H1 (cell line): ENCODE measurements around the gene CES4A. TPM values are rescaled to one million over a fixed set of nuclear protein-coding genes. Genes with fewer than 3 reads are reported as not detected.
A peak's percentile ranks its signal among the peaks of the same experiment; 100 is the strongest.

Experiments used
- CTCF ChIA-PET: fragments of 300-600 bp; sonication (Branson Sonifier 250); formaldehyde crosslinking; loops from one replicate; lab custom pipeline; 2021; ENCODE audit not compliant: partially characterized antibody; lab: Charles Lee
- POLR2A ChIA-PET: fragments of 300-600 bp; sonication (Branson Sonifier 250); formaldehyde crosslinking; loops from one replicate; lab custom pipeline; 2021; ENCODE audit warnings: inconsistent platforms; ENCODE audit not compliant: partially characterized antibody; lab: Charles Lee
- DNase-seq, 2 experiments: peaks; one replicate each; pipeline versions ENCODE4 v3.0.0 to v3.0.0-alpha.2; 2010 to 2022; ENCODE audit warnings: low spot score in 2 of 2, low read depth in 1 of 2, mixed read lengths in 1 of 2
- FAIRE-seq: peaks from 2 replicates; lab custom pipeline; 2011; peaks lifted over from hg19 to GRCh38; lab: Jason Lieb, UNC
- H2AFZ ChIP-seq: 2 replicates; pipeline ENCODE4 v1.8.1; 2012; ENCODE audit warnings: low read length, inconsistent platforms
- H2AK5ac ChIP-seq: 2 replicates; pipeline ENCODE4 v1.6.1; 2013; ENCODE audit warnings: low read depth, low read length
- H2BK120ac ChIP-seq: replicated peaks from 2 replicates; pipeline ENCODE3; 2013; ENCODE audit warnings: low read depth, low read length, inconsistent platforms
- H2BK12ac ChIP-seq: 2 replicates; pipeline ENCODE4 v1.6.1; 2013; ENCODE audit warnings: low read depth, low read length
- H2BK15ac ChIP-seq: 2 replicates; pipeline ENCODE4 v1.6.1; 2013; ENCODE audit warnings: low read length
- H2BK20ac ChIP-seq: 2 replicates; pipeline ENCODE4 v1.6.1; 2013; ENCODE audit warnings: low read length
- H2BK5ac ChIP-seq: 2 replicates; pipeline ENCODE4 v1.6.1; 2013; ENCODE audit warnings: low read depth, low read length
- H3K14ac ChIP-seq: 2 replicates; pipeline ENCODE4 v1.6.1; 2013; ENCODE audit warnings: inconsistent platforms; ENCODE audit not compliant: insufficient read length
- H3K18ac ChIP-seq: 2 replicates; pipeline ENCODE4 v1.6.1; 2013; ENCODE audit warnings: low read length; ENCODE audit errors: extremely low read depth
- H3K23ac ChIP-seq: 2 replicates; pipeline ENCODE4 v1.6.1; 2013; ENCODE audit warnings: inconsistent platforms; ENCODE audit not compliant: insufficient read length
- H3K23me2 ChIP-seq: 2 replicates; pipeline ENCODE4 v1.6.1; 2013; ENCODE audit warnings: low read depth, low read length
- H3K27ac ChIP-seq: 2 replicates; pipeline ENCODE4 v1.6.1; 2011; ENCODE audit warnings: low read depth, low read length, inconsistent platforms
- H3K27me3 ChIP-seq, 4 experiments: replicated peaks in 1 of 4; 1 replicate in 1 of 4; 2 replicates in 3 of 4; pipeline versions ENCODE4 v1.6.1 to v1.8.1; 2011 to 2013; ENCODE audit warnings: low read length in 3 of 4, mild to moderate bottlenecking in 3 of 4, inconsistent platforms in 2 of 4, mixed read lengths in 2 of 4, moderate library complexity in 1 of 4; ENCODE audit not compliant: control insufficient read depth in 3 of 4, insufficient read depth in 3 of 4; ENCODE audit errors: extremely low read depth in 1 of 4
- H3K36me3 ChIP-seq, 4 experiments: 2 replicates each; pipeline versions ENCODE4 v1.6.1 to v1.8.1; 2011 to 2013; ENCODE audit warnings: mild to moderate bottlenecking in 4 of 4, low read length in 3 of 4, moderate library complexity in 2 of 4, control low read depth in 1 of 4, inconsistent platforms in 1 of 4; ENCODE audit not compliant: insufficient read depth in 4 of 4, control insufficient read depth in 2 of 4
- H3K4ac ChIP-seq: replicated peaks from 2 replicates; pipeline ENCODE3; 2013; ENCODE audit warnings: low read length, low read depth, mixed read lengths, inconsistent platforms; ENCODE audit not compliant: insufficient read length
- H3K4me1 ChIP-seq, 4 experiments: replicated peaks in 1 of 4; 1 replicate in 1 of 4; 2 replicates in 3 of 4; pipeline versions ENCODE4 v1.6.1 to v1.8.1; 2011 to 2013; ENCODE audit warnings: low read length in 3 of 4, inconsistent platforms in 2 of 4, mixed read lengths in 1 of 4; ENCODE audit not compliant: insufficient read depth in 4 of 4, control insufficient read depth in 3 of 4
- H3K4me2 ChIP-seq, 2 experiments: 2 replicates each; pipeline versions ENCODE4 v1.6.1 to v1.8.1; 2011 to 2013; ENCODE audit warnings: low read depth in 2 of 2, low read length in 2 of 2, control low read depth in 1 of 2, inconsistent platforms in 1 of 2, mild to moderate bottlenecking in 1 of 2; ENCODE audit not compliant: insufficient read depth in 1 of 2
- H3K4me3 ChIP-seq, 4 experiments: fragments of 200-600, 300-600 bp in 1 of 4; sonication (generic), shearing (Covaris generic), sonication (Bioruptor Twin) in 1 of 4; 2 replicates each; pipeline versions ENCODE4 v1.5.1 to v1.8.1; 2011 to 2016; ENCODE audit warnings: low read length in 4 of 4, low read depth in 3 of 4, control low read depth in 2 of 4, inconsistent platforms in 2 of 4, mild to moderate bottlenecking in 2 of 4, mixed read lengths in 1 of 4, moderate library complexity in 1 of 4; ENCODE audit not compliant: insufficient read depth in 2 of 4; ENCODE audit errors: extremely low read depth in 1 of 4
- H3K56ac ChIP-seq: replicated peaks from 2 replicates; pipeline ENCODE3; 2013; ENCODE audit warnings: low read depth, mild to moderate bottlenecking, mixed read lengths, low read length, inconsistent platforms; ENCODE audit not compliant: insufficient read length
- H3K79me1 ChIP-seq: 2 replicates; pipeline ENCODE4 v1.6.1; 2013; ENCODE audit warnings: low read depth, low read length, control low read depth
- H3K79me2 ChIP-seq, 2 experiments: 2 replicates each; pipeline versions ENCODE4 v1.6.1 to v1.8.1; 2012 to 2013; ENCODE audit warnings: low read length in 2 of 2, mild to moderate bottlenecking in 2 of 2, inconsistent platforms in 1 of 2; ENCODE audit not compliant: insufficient read depth in 2 of 2, control insufficient read depth in 1 of 2
- H3K9ac ChIP-seq, 4 experiments: replicated peaks in 1 of 4; 1 replicate in 1 of 4; 2 replicates in 3 of 4; pipeline versions ENCODE4 v1.6.1 to v1.8.1; 2011 to 2013; ENCODE audit warnings: low read depth in 3 of 4, low read length in 3 of 4, control low read depth in 2 of 4, mild to moderate bottlenecking in 2 of 4, moderate library complexity in 2 of 4, inconsistent platforms in 1 of 4; ENCODE audit errors: extremely low read depth in 1 of 4
- H3K9me3 ChIP-seq, 2 experiments: 2 replicates each; pipeline versions ENCODE4 v1.6.1 to v1.8.1; 2012 to 2013; ENCODE audit warnings: mild to moderate bottlenecking in 2 of 2, moderate library complexity in 2 of 2, control low read depth in 1 of 2, inconsistent platforms in 1 of 2, low read depth in 1 of 2, low read length in 1 of 2, mixed read lengths in 1 of 2; ENCODE audit not compliant: insufficient read depth in 2 of 2
- H4K20me1 ChIP-seq, 2 experiments: replicated peaks in 1 of 2; 2 replicates each; pipeline versions ENCODE3 to v1.8.1; 2011 to 2013; ENCODE audit warnings: inconsistent platforms in 2 of 2, low read length in 2 of 2, mild to moderate bottlenecking in 1 of 2; ENCODE audit not compliant: insufficient read depth in 2 of 2, control insufficient read depth in 1 of 2
- H4K5ac ChIP-seq: 2 replicates; pipeline ENCODE4 v1.6.1; 2013; ENCODE audit warnings: low read length, low read depth, mixed read lengths, inconsistent platforms; ENCODE audit not compliant: insufficient read length
- H4K8ac ChIP-seq: 2 replicates; pipeline ENCODE4 v1.8.0; 2013; ENCODE audit warnings: mild to moderate bottlenecking, moderate library complexity, low read length, inconsistent platforms; ENCODE audit not compliant: insufficient read depth; ENCODE audit errors: extremely low read depth
- H4K91ac ChIP-seq: replicated peaks from 2 replicates; pipeline ENCODE3; 2013; ENCODE audit warnings: low read length, mixed read lengths, inconsistent platforms; ENCODE audit not compliant: insufficient read length
- ATF2 ChIP-seq: IDR thresholded peaks from 2 replicates; pipeline ENCODE4 v1.6.1; 2012; ENCODE audit warnings: low read length, inconsistent platforms
- E2F6 ChIP-seq: IDR thresholded peaks from 2 replicates; pipeline ENCODE4 v1.6.1; 2012; ENCODE audit warnings: inconsistent platforms
- GTF2F1 ChIP-seq: IDR thresholded peaks from 2 replicates; pipeline ENCODE4 v1.6.1; 2012; ENCODE audit warnings: low read depth, low read length, improper control_type of control experiment, borderline replicate concordance
- JUN ChIP-seq: IDR thresholded peaks from 2 replicates; pipeline ENCODE4 v1.6.1; 2011; ENCODE audit warnings: low read depth, mild to moderate bottlenecking, improper control_type of control experiment, low read length
- KDM1A ChIP-seq: fragments of 200-600, 300-600 bp; sonication (generic); IDR thresholded peaks from 2 replicates; pipeline ENCODE4 v1.7.1; 2016; ENCODE audit warnings: mild to moderate bottlenecking, low read length, borderline replicate concordance
- POLR2A ChIP-seq, 2 experiments: IDR thresholded peaks; 1 replicate in 1 of 2; 2 replicates in 1 of 2; pipeline ENCODE4 v1.6.1; 2011; ENCODE audit warnings: low read depth in 2 of 2, low read length in 2 of 2, mild to moderate bottlenecking in 2 of 2; ENCODE audit errors: control extremely low read depth in 1 of 2
- POU5F1 ChIP-seq: IDR thresholded peaks from 2 replicates; pipeline ENCODE4 v1.6.1; 2011; ENCODE audit warnings: low read depth, mild to moderate bottlenecking, low read length, moderate library complexity
- RBBP5 ChIP-seq: IDR thresholded peaks from 2 replicates; pipeline ENCODE4 v1.7.1; 2012; ENCODE audit warnings: low read depth, mild to moderate bottlenecking, inconsistent platforms, low read length, moderate library complexity, borderline replicate concordance
- SIX5 ChIP-seq: IDR thresholded peaks from 2 replicates; pipeline ENCODE4 v1.6.1; 2011; ENCODE audit warnings: mild to moderate bottlenecking, low read depth, low read length
- WGBS, 2 experiments: shearing (Covaris generic) in 1 of 2; methylation state at CpG; one replicate each; pipeline versions ENCODE4 v1.1.6 to v1.1.7; 2013 to 2015; ENCODE audit warnings: low lambda C conversion rate in 2 of 2, mixed read lengths in 2 of 2, inconsistent platforms in 1 of 2, low coverage in 1 of 2, missing lambda C conversion rate in 1 of 2; ENCODE audit not compliant: insufficient replicate concordance in 2 of 2, insufficient coverage in 1 of 2, insufficient read length in 1 of 2; ENCODE audit errors: extremely low coverage in 1 of 2, missing lambda C conversion rate in 1 of 2; 5-methylcytosine and 5-hydroxymethylcytosine counted together
- polyA plus RNA-seq, 7 experiments: library from polyadenylated mRNA; depleted of rRNA in 3 of 7; stranded (reverse) in 5 of 7; unstranded in 2 of 7; fragments of >200 nt in 5 of 7; fragments of 200-250 nt in 2 of 7; gene quantifications; 1 replicate in 5 of 7; 2 replicates in 1 of 7; 4 replicates in 1 of 7; pipeline versions ENCODE4 v1.2.1 to v1.2.3, GENCODE V29; 2011 to 2013; ENCODE audit warnings: missing spikeins in 2 of 7, mixed read lengths in 2 of 7
- total RNA-seq: library from RNA; stranded (reverse); fragmentation: NEBNext Ultra II Directional; extraction: Animal tissue kit (Norgen Biotek cat#: 25700); gene quantifications from 2 replicates; pipeline ENCODE4 v1.2.1, GENCODE V29; 2021

Gene CES4A
- total and polyA plus RNA-seq, 2 of the 8 experiments (the other 6 are each of a cell fraction or from before 2014, with no cell fraction given), result 0.93 to 1.5 TPM

GRCh38 chr16:67000384-67001351 lies 12.3 kb downstream of the CES4A start:
- Histone ChIP-seq H3K4me2 (peak overlapping the region; percentile 77 to 90), H3K56ac (peak overlapping the region; percentile 33), H3K27me3 (peaks cover 9 to 51% (median 39%) of the 10 kb centered on the region in 4 experiments), H2BK20ac (no peak overlapping the region), H2BK120ac (no peak overlapping the region), H2AK5ac (no peak overlapping the region), H4K20me1 (no peaks in the 10 kb centered on the region), H2BK15ac (no peak overlapping the region), H3K9ac (no peak overlapping the region), H3K18ac (no peak overlapping the region; the same call in 1 of the 2 replicates), H3K4me3 (peak overlapping the region; percentile 25 to 72 (median 48)), H3K9me3 (no peaks in the 10 kb centered on the region), H3K23me2 (peaks cover 8% of the 10 kb centered on the region; the same call in 1 of the 2 replicates), H2BK12ac (no peak overlapping the region), H3K4me1 (peaks cover 0 to 14% (median 9%) of the 10 kb centered on the region in 4 experiments; a peak in 5 of 7 replicates), H3K14ac (no peak overlapping the region), H4K8ac (peak overlapping the region; percentile 79), H4K5ac (no peak overlapping the region), H3K79me2 (no peaks in the 10 kb centered on the region), H2AFZ (peak overlapping the region; percentile 57), H3K36me3 (no peaks in the 10 kb centered on the region), H3K27ac (no peak overlapping the region), H2BK5ac (no peak overlapping the region), H3K79me1 (no peaks in the 10 kb centered on the region), H4K91ac (no peak overlapping the region), H3K4ac (no peak overlapping the region), H3K23ac (no peak overlapping the region)
- DNase-seq (peak in 1 of 2 experiments; percentile 84), FAIRE-seq (no peak)
- ChIA-PET POLR2A (interaction anchor here (1.1 kb wide), 1 partner anchor 74 kb away, joined by 3 read pairs; no protein-coding TSS in a partner anchor), CTCF (interaction anchor here (0.5 to 2.2 kb wide), 7 partner anchors 17 to 232 kb away, joined by 3 to 7 read pairs (median 3); partner anchors contain the start of gene CES3)
- 2% methylated on average over 29 of the region's 89 CpGs; no CpG with 5 or more reads in 1 of the 2 experiments for WGBS, 2 experiments
- TF ChIP-seq E2F6 (peak; percentile 96), JUN (no peak), GTF2F1 (no peak), KDM1A (0 out of 2 replicates have a peak, but pooled peaks have one; percentile 57), RBBP5 (no peak), ATF2 (no peak), POU5F1 (no peak), SIX5 (no peak), POLR2A (IDR thresholded peaks at IDR 0.05; ENCODE audit: control extremely low read depth in 1 of 2, low read depth in 2 of 2, low read length in 2 of 2) (no peak)
